ENCODE results near the gene HOXD9.

The HOXD9 gene

GRCh38 chr2:176155356-176156044, 33.0 kb downstream of the HOXD9 start:
- no peak for DNase-seq (ENCODE audit: extremely low read depth, low read depth)
- no peak for TF ChIP-seq CTCF (IDR thresholded peaks at IDR 0.05; ENCODE audit: low read depth, low read length)

DNA sequence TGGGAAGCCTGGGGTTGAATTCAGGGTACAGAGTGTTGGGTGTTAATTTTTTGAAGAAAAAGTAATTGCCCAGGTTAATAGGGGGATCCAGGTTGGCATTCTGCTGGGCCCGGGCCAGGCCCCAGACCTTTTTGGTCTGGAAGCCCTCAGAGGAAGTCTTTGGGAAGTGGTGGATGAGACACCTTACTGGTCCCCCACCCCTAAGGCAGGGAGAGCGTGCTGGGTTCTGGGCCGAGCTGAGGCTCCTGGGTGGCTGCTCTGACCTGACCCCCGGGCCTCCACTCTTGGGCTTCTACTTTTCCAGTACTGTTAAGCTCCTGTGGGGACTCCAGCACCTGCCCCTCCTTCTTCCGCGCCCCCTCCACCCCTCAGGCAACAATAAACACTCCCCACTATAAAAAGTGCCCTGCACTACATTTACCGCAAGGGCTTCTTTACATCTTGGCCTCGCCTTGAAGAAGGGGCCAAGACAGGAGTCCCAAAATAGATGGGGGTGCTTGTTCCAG, 33.8 kb downstream of the HOXD9 start:
- no peak for TF ChIP-seq CTCF (IDR thresholded peaks at IDR 0.05; ENCODE audit: low read depth, low read length)

GRCh38 chr2:176156807-176157498, 34.4 kb downstream of the HOXD9 start, which contains the start of gene HOXD3:
HOXD3 (plus strand) TSS chr2:176157307; CDS start chr2:176169115, 11,808 bp downstream.
- no peak for DNase-seq (ENCODE audit: extremely low read depth, low read depth)
- TF ChIP-seq CTCF (IDR thresholded peaks at IDR 0.05; ENCODE audit: low read depth, low read length), result no peak

More for the DNA sequence above, 33.8 kb downstream of the HOXD9 start:
- DNase-seq (ENCODE audit: extremely low read depth, low read depth), result no peak

GRCh38 chr2:176157499-176158185, 35.1 kb downstream of the HOXD9 start:
- DNase-seq (ENCODE audit: extremely low read depth, low read depth), result no peak
- TF ChIP-seq CTCF (IDR thresholded peaks at IDR 0.05; ENCODE audit: low read depth, low read length), result no peak

GRCh38 chr2:176158186-176158591, 35.7 kb downstream of the HOXD9 start:
- no peak for DNase-seq (ENCODE audit: extremely low read depth, low read depth)

DNA sequence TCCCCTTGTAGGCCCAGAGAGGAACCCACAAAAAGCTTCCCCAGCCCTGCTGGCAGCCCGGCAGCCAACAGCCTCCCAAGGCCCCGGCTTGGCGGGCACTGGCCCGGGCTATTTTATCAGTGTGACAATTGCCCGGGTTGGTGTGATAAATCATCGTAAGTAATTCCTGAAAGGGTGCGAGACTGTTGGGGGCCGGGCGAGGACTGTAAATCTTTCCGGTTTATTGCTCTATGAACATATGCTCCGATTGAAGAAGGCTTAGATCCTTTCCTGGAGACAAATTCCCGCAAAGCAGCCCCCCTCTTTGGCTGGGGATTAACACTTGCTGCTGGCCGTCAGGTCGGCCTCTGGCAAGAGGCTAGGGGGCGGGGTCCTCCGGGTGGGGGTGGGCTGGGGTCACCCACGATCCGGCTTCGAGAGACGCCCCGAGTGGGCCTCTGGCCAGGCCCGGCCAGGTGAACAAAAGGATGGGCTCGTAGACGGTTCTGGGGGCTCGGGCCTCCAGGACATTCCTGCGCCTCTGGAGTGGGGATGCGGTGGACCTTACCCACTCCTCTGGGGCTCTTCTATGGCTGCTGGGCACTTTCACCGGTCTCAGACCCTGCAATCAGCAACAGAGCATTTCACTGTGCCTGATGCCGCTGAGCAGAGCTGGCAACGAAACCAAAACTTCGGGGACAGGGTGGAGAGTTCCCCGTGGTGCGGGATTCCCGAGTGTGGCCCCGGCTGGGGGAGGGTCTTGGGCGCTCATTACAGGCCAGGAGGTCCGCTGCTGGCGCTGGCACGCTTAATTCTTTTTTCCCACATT, 36.5 kb downstream of the HOXD9 start:
- no peak for DNase-seq (ENCODE audit: extremely low read depth, low read depth)
- no peak for TF ChIP-seq CTCF (IDR thresholded peaks at IDR 0.05; ENCODE audit: low read depth, low read length)

More at GRCh38 chr2:176158186-176158591, 35.7 kb downstream of the HOXD9 start:
- TF ChIP-seq CTCF (IDR thresholded peaks at IDR 0.05; ENCODE audit: low read depth, low read length), result no peak

All from AG09319 (cell line).